GM18511 (cell line): Measurements from ENCODE around the gene SNRPD2.
A peak's percentile ranks its signal among the peaks of the same experiment; 100 is the strongest.
"Not testable (repeated sequence)": the region's sequence is repeated elsewhere in the genome, so short reads cannot be mapped to it uniquely, and the experiment has no call there.

Source experiments
- ATAC-seq: cut with Tn5 transposase; IDR thresholded peaks from one replicate; pipeline ENCODE4 v1.9.1; 2021; ENCODE audit warnings: mild to moderate bottlenecking, moderate library complexity; ENCODE audit not compliant: unreplicated experiment

SNRPD2 gene

GRCh38 chr19:45705710-45706415 lies 14.1 kb upstream of the SNRPD2 start:
- no peak for ATAC-seq

GRCh38 chr19:45705115-45705514 lies 13.4 kb upstream of the SNRPD2 start:
- no peak for ATAC-seq

- no peak for ATAC-seq
Observed at GRCh38 chr19:45701676-45702075, 9.9 kb upstream of the SNRPD2 start.

- ATAC-seq = no peak
Observed at GRCh38 chr19:45693106-45693788, 1.5 kb upstream of the SNRPD2 start.

- peak; percentile 90 for ATAC-seq
Observed at GRCh38 chr19:45692187-45693105, 693 bp upstream of the SNRPD2 start, which contains the start of gene QPCTL. TSS of gene QPCTL (plus strand) at chr19:45692666. CDS start at chr19:45692704, 38 bp downstream.

GRCh38 chr19:45687599-45687998 lies 4.2 kb downstream of the SNRPD2 start:
- no peak for ATAC-seq

GRCh38 chr19:45685045-45685444 lies 6.7 kb downstream of the SNRPD2 start:
- ATAC-seq = not testable (repeated sequence)

- no peak for ATAC-seq
Observed at GRCh38 chr19:45682908-45683307, 8.8 kb downstream of the SNRPD2 start.

- no peak for ATAC-seq
Observed at GRCh38 chr19:45682117-45682516, 9.6 kb downstream of the SNRPD2 start.

- peak; percentile 74 for ATAC-seq
Observed at GRCh38 chr19:45681391-45682015, 10.2 kb downstream of the SNRPD2 start.

GRCh38 chr19:45677351-45678230 lies 14.2 kb downstream of the SNRPD2 start:
- ATAC-seq = peak; percentile 61

GRCh38 chr19:45676851-45677263 lies 14.9 kb downstream of the SNRPD2 start:
- ATAC-seq = peak; percentile 20

GRCh38 chr19:45674946-45675345 lies 16.8 kb downstream of the SNRPD2 start:
- no peak for ATAC-seq

GRCh38 chr19:45670670-45671453 lies 20.9 kb downstream of the SNRPD2 start:
- peak; percentile 54 for ATAC-seq

- ATAC-seq = peak; percentile 15
Observed at GRCh38 chr19:45668342-45668871, 23.3 kb downstream of the SNRPD2 start.

GRCh38 chr19:45667620-45668341 lies 24.0 kb downstream of the SNRPD2 start, which contains the start of gene GIPR:
TSS of gene GIPR (plus strand) at chr19:45668221. CDS start at chr19:45669521, 1,300 bp downstream.
- ATAC-seq = no peak

GRCh38 chr19:45664575-45664974 lies 27.2 kb downstream of the SNRPD2 start:
- ATAC-seq = no peak

- ATAC-seq = no peak
Observed at GRCh38 chr19:45663800-45664199, 28.0 kb downstream of the SNRPD2 start.
